DMS114 treated with DMSO at 0.1 percent for 48 hours (cell line): ENCODE measurements around the gene KCNK13.
"Not testable (repeated sequence)": the region's sequence is repeated elsewhere in the genome, so short reads cannot be mapped to it uniquely, and the experiment has no call there.

Experiments used
- DNase-seq: peaks from one replicate; lab custom pipeline; 2025; ENCODE audit not compliant: unreplicated experiment; lab: John Stamatoyannopoulos, UW

KCNK13 gene

GRCh38 chr14:90061685-90062126, at the start of gene KCNK13:
KCNK13 (plus strand) TSS chr14:90061994; CDS start chr14:90062206, 212 bp downstream.
- DNase-seq = no peak

GRCh38 chr14:90017371-90017770, 44.4 kb upstream of the KCNK13 start:
- no peak for DNase-seq

GRCh38 chr14:90019824-90020523, 41.8 kb upstream of the KCNK13 start:
- no peak for DNase-seq

- no peak for DNase-seq
Observed at GRCh38 chr14:90023176-90023896, 38.5 kb upstream of the KCNK13 start.

- DNase-seq = no peak
Observed at GRCh38 chr14:90024910-90025309, 36.9 kb upstream of the KCNK13 start.

GRCh38 chr14:90026608-90027007, 35.2 kb upstream of the KCNK13 start:
- DNase-seq = not testable (repeated sequence)

- DNase-seq = no peak
Observed at GRCh38 chr14:90027842-90028241, 34.0 kb upstream of the KCNK13 start.

- DNase-seq = no peak
Observed at GRCh38 chr14:90034156-90034555, 27.6 kb upstream of the KCNK13 start.

GRCh38 chr14:90034835-90035525, 26.8 kb upstream of the KCNK13 start:
- DNase-seq = no peak

GRCh38 chr14:90039253-90040010, 22.4 kb upstream of the KCNK13 start:
- no peak for DNase-seq

GRCh38 chr14:90040411-90040810, 21.4 kb upstream of the KCNK13 start:
- DNase-seq = no peak

GRCh38 chr14:90042496-90043252, 19.1 kb upstream of the KCNK13 start:
- DNase-seq = no peak

- no peak for DNase-seq
Observed at GRCh38 chr14:90045616-90046015, 16.2 kb upstream of the KCNK13 start.

GRCh38 chr14:90049390-90049789, 12.4 kb upstream of the KCNK13 start:
- DNase-seq = no peak

- DNase-seq = no peak
Observed at GRCh38 chr14:90050271-90050670, 11.5 kb upstream of the KCNK13 start.

- no peak for DNase-seq
Observed at GRCh38 chr14:90053044-90053443, 8.8 kb upstream of the KCNK13 start.

- no peak for DNase-seq
Observed at GRCh38 chr14:90054803-90055202, 7.0 kb upstream of the KCNK13 start.

- DNase-seq = no peak
Observed at GRCh38 chr14:90056826-90057225, 5.0 kb upstream of the KCNK13 start.

GRCh38 chr14:90058876-90059458, 2.8 kb upstream of the KCNK13 start:
- DNase-seq = no peak
